H1 (cell line): ENCODE results near the gene TRAF3IP1. TPM values are rescaled to one million over a fixed set of nuclear protein-coding genes. Genes with fewer than 3 reads are reported as not detected.

Source experiments
- CTCF ChIA-PET: fragments of 300-600 bp; sonication (Branson Sonifier 250); formaldehyde crosslinking; loops from one replicate; lab custom pipeline; 2021; ENCODE audit not compliant: partially characterized antibody; lab: Charles Lee
- POLR2A ChIA-PET: fragments of 300-600 bp; sonication (Branson Sonifier 250); formaldehyde crosslinking; loops from one replicate; lab custom pipeline; 2021; ENCODE audit warnings: inconsistent platforms; ENCODE audit not compliant: partially characterized antibody; lab: Charles Lee
- DNase-seq, 2 experiments: peaks; one replicate each; pipeline versions ENCODE4 v3.0.0 to v3.0.0-alpha.2; 2010 to 2022; ENCODE audit warnings: low spot score in 2 of 2, low read depth in 1 of 2, mixed read lengths in 1 of 2
- FAIRE-seq: peaks from 2 replicates; lab custom pipeline; 2011; peaks lifted over from hg19 to GRCh38; lab: Jason Lieb, UNC
- H2AFZ ChIP-seq: 2 replicates; pipeline ENCODE4 v1.8.1; 2012; ENCODE audit warnings: low read length, inconsistent platforms
- H2AK5ac ChIP-seq: 2 replicates; pipeline ENCODE4 v1.6.1; 2013; ENCODE audit warnings: low read depth, low read length
- H2BK120ac ChIP-seq: replicated peaks from 2 replicates; pipeline ENCODE3; 2013; ENCODE audit warnings: low read depth, low read length, inconsistent platforms
- H2BK12ac ChIP-seq: 2 replicates; pipeline ENCODE4 v1.6.1; 2013; ENCODE audit warnings: low read depth, low read length
- H2BK15ac ChIP-seq: 2 replicates; pipeline ENCODE4 v1.6.1; 2013; ENCODE audit warnings: low read length
- H2BK20ac ChIP-seq: 2 replicates; pipeline ENCODE4 v1.6.1; 2013; ENCODE audit warnings: low read length
- H2BK5ac ChIP-seq: 2 replicates; pipeline ENCODE4 v1.6.1; 2013; ENCODE audit warnings: low read depth, low read length
- H3K14ac ChIP-seq: 2 replicates; pipeline ENCODE4 v1.6.1; 2013; ENCODE audit warnings: inconsistent platforms; ENCODE audit not compliant: insufficient read length
- H3K18ac ChIP-seq: 2 replicates; pipeline ENCODE4 v1.6.1; 2013; ENCODE audit warnings: low read length; ENCODE audit errors: extremely low read depth
- H3K23ac ChIP-seq: 2 replicates; pipeline ENCODE4 v1.6.1; 2013; ENCODE audit warnings: inconsistent platforms; ENCODE audit not compliant: insufficient read length
- H3K23me2 ChIP-seq: 2 replicates; pipeline ENCODE4 v1.6.1; 2013; ENCODE audit warnings: low read depth, low read length
- H3K27ac ChIP-seq: 2 replicates; pipeline ENCODE4 v1.6.1; 2011; ENCODE audit warnings: low read depth, low read length, inconsistent platforms
- H3K27me3 ChIP-seq, 4 experiments: replicated peaks in 1 of 4; 1 replicate in 1 of 4; 2 replicates in 3 of 4; pipeline versions ENCODE4 v1.6.1 to v1.8.1; 2011 to 2013; ENCODE audit warnings: low read length in 3 of 4, mild to moderate bottlenecking in 3 of 4, inconsistent platforms in 2 of 4, mixed read lengths in 2 of 4, moderate library complexity in 1 of 4; ENCODE audit not compliant: control insufficient read depth in 3 of 4, insufficient read depth in 3 of 4; ENCODE audit errors: extremely low read depth in 1 of 4
- H3K36me3 ChIP-seq, 4 experiments: 2 replicates each; pipeline versions ENCODE4 v1.6.1 to v1.8.1; 2011 to 2013; ENCODE audit warnings: mild to moderate bottlenecking in 4 of 4, low read length in 3 of 4, moderate library complexity in 2 of 4, control low read depth in 1 of 4, inconsistent platforms in 1 of 4; ENCODE audit not compliant: insufficient read depth in 4 of 4, control insufficient read depth in 2 of 4
- H3K4ac ChIP-seq: replicated peaks from 2 replicates; pipeline ENCODE3; 2013; ENCODE audit warnings: low read length, low read depth, mixed read lengths, inconsistent platforms; ENCODE audit not compliant: insufficient read length
- H3K4me1 ChIP-seq, 4 experiments: replicated peaks in 1 of 4; 1 replicate in 1 of 4; 2 replicates in 3 of 4; pipeline versions ENCODE4 v1.6.1 to v1.8.1; 2011 to 2013; ENCODE audit warnings: low read length in 3 of 4, inconsistent platforms in 2 of 4, mixed read lengths in 1 of 4; ENCODE audit not compliant: insufficient read depth in 4 of 4, control insufficient read depth in 3 of 4
- H3K4me2 ChIP-seq, 2 experiments: 2 replicates each; pipeline versions ENCODE4 v1.6.1 to v1.8.1; 2011 to 2013; ENCODE audit warnings: low read depth in 2 of 2, low read length in 2 of 2, control low read depth in 1 of 2, inconsistent platforms in 1 of 2, mild to moderate bottlenecking in 1 of 2; ENCODE audit not compliant: insufficient read depth in 1 of 2
- H3K4me3 ChIP-seq, 4 experiments: fragments of 200-600, 300-600 bp in 1 of 4; sonication (generic), shearing (Covaris generic), sonication (Bioruptor Twin) in 1 of 4; 2 replicates each; pipeline versions ENCODE4 v1.5.1 to v1.8.1; 2011 to 2016; ENCODE audit warnings: low read length in 4 of 4, low read depth in 3 of 4, control low read depth in 2 of 4, inconsistent platforms in 2 of 4, mild to moderate bottlenecking in 2 of 4, mixed read lengths in 1 of 4, moderate library complexity in 1 of 4; ENCODE audit not compliant: insufficient read depth in 2 of 4; ENCODE audit errors: extremely low read depth in 1 of 4
- H3K56ac ChIP-seq: replicated peaks from 2 replicates; pipeline ENCODE3; 2013; ENCODE audit warnings: low read depth, mild to moderate bottlenecking, mixed read lengths, low read length, inconsistent platforms; ENCODE audit not compliant: insufficient read length
- H3K79me1 ChIP-seq: 2 replicates; pipeline ENCODE4 v1.6.1; 2013; ENCODE audit warnings: low read depth, low read length, control low read depth
- H3K79me2 ChIP-seq, 2 experiments: 2 replicates each; pipeline versions ENCODE4 v1.6.1 to v1.8.1; 2012 to 2013; ENCODE audit warnings: low read length in 2 of 2, mild to moderate bottlenecking in 2 of 2, inconsistent platforms in 1 of 2; ENCODE audit not compliant: insufficient read depth in 2 of 2, control insufficient read depth in 1 of 2
- H3K9ac ChIP-seq, 4 experiments: replicated peaks in 1 of 4; 1 replicate in 1 of 4; 2 replicates in 3 of 4; pipeline versions ENCODE4 v1.6.1 to v1.8.1; 2011 to 2013; ENCODE audit warnings: low read depth in 3 of 4, low read length in 3 of 4, control low read depth in 2 of 4, mild to moderate bottlenecking in 2 of 4, moderate library complexity in 2 of 4, inconsistent platforms in 1 of 4; ENCODE audit errors: extremely low read depth in 1 of 4
- H3K9me3 ChIP-seq, 2 experiments: 2 replicates each; pipeline versions ENCODE4 v1.6.1 to v1.8.1; 2012 to 2013; ENCODE audit warnings: mild to moderate bottlenecking in 2 of 2, moderate library complexity in 2 of 2, control low read depth in 1 of 2, inconsistent platforms in 1 of 2, low read depth in 1 of 2, low read length in 1 of 2, mixed read lengths in 1 of 2; ENCODE audit not compliant: insufficient read depth in 2 of 2
- H4K20me1 ChIP-seq, 2 experiments: replicated peaks in 1 of 2; 2 replicates each; pipeline versions ENCODE3 to v1.8.1; 2011 to 2013; ENCODE audit warnings: inconsistent platforms in 2 of 2, low read length in 2 of 2, mild to moderate bottlenecking in 1 of 2; ENCODE audit not compliant: insufficient read depth in 2 of 2, control insufficient read depth in 1 of 2
- H4K5ac ChIP-seq: 2 replicates; pipeline ENCODE4 v1.6.1; 2013; ENCODE audit warnings: low read length, low read depth, mixed read lengths, inconsistent platforms; ENCODE audit not compliant: insufficient read length
- H4K8ac ChIP-seq: 2 replicates; pipeline ENCODE4 v1.8.0; 2013; ENCODE audit warnings: mild to moderate bottlenecking, moderate library complexity, low read length, inconsistent platforms; ENCODE audit not compliant: insufficient read depth; ENCODE audit errors: extremely low read depth
- H4K91ac ChIP-seq: replicated peaks from 2 replicates; pipeline ENCODE3; 2013; ENCODE audit warnings: low read length, mixed read lengths, inconsistent platforms; ENCODE audit not compliant: insufficient read length
- BRCA1 ChIP-seq: IDR thresholded peaks from 2 replicates; pipeline ENCODE4 v1.6.1; 2012; ENCODE audit warnings: low read depth, low read length, improper control_type of control experiment
- CBX8 ChIP-seq: fragments of 300-800, 300-1000 bp; sonication (generic); IDR thresholded peaks from 2 replicates; pipeline ENCODE4 v1.7.1; 2016; ENCODE audit warnings: low read depth, low read length, borderline replicate concordance
- CEBPB ChIP-seq: IDR thresholded peaks from 2 replicates; pipeline ENCODE4 v1.6.1; 2012; ENCODE audit warnings: low read depth, low read length
- CTBP2 ChIP-seq: IDR thresholded peaks from 2 replicates; pipeline ENCODE4 v1.7.0; 2011; ENCODE audit warnings: borderline replicate concordance, mild to moderate bottlenecking, moderate library complexity, mixed read lengths, low read length; ENCODE audit not compliant: insufficient read depth, insufficient read length
- CTCF ChIP-seq, 3 experiments: IDR thresholded peaks; 1 replicate in 2 of 3; 2 replicates in 1 of 3; pipeline versions ENCODE4 v1.5.1 to v1.6.1; 2011; ENCODE audit warnings: low read length in 3 of 3, mild to moderate bottlenecking in 3 of 3, inconsistent platforms in 2 of 3, low read depth in 1 of 3, moderate library complexity in 1 of 3; ENCODE audit not compliant: insufficient read depth in 1 of 3; ENCODE audit errors: control extremely low read depth in 1 of 3
- EZH2 ChIP-seq: fragments of 200-600 bp; sonication (generic); IDR thresholded peaks from 2 replicates; pipeline ENCODE4 v1.7.1; 2012; ENCODE audit warnings: low read depth, mild to moderate bottlenecking, moderate library complexity, low read length, inconsistent platforms; ENCODE audit not compliant: severe bottlenecking
- MAFK ChIP-seq: IDR thresholded peaks from 2 replicates; pipeline ENCODE4 v1.6.1; 2012; ENCODE audit warnings: low read depth, mild to moderate bottlenecking, improper control_type of control experiment, low read length
- TCF12 ChIP-seq: IDR thresholded peaks from 2 replicates; pipeline ENCODE4 v1.6.1; 2011; ENCODE audit warnings: low read depth, mild to moderate bottlenecking, low read length
- YY1 ChIP-seq: IDR thresholded peaks from 2 replicates; pipeline ENCODE4 v1.6.1; 2011; ENCODE audit warnings: low read depth, mild to moderate bottlenecking, low read length
- WGBS, 2 experiments: shearing (Covaris generic) in 1 of 2; methylation state at CpG; one replicate each; pipeline versions ENCODE4 v1.1.6 to v1.1.7; 2013 to 2015; ENCODE audit warnings: low lambda C conversion rate in 2 of 2, mixed read lengths in 2 of 2, inconsistent platforms in 1 of 2, low coverage in 1 of 2, missing lambda C conversion rate in 1 of 2; ENCODE audit not compliant: insufficient replicate concordance in 2 of 2, insufficient coverage in 1 of 2, insufficient read length in 1 of 2; ENCODE audit errors: extremely low coverage in 1 of 2, missing lambda C conversion rate in 1 of 2; 5-methylcytosine and 5-hydroxymethylcytosine counted together
- polyA plus RNA-seq, 7 experiments: library from polyadenylated mRNA; depleted of rRNA in 3 of 7; stranded (reverse) in 5 of 7; unstranded in 2 of 7; fragments of >200 nt in 5 of 7; fragments of 200-250 nt in 2 of 7; gene quantifications; 1 replicate in 5 of 7; 2 replicates in 1 of 7; 4 replicates in 1 of 7; pipeline versions ENCODE4 v1.2.1 to v1.2.3, GENCODE V29; 2011 to 2013; ENCODE audit warnings: missing spikeins in 2 of 7, mixed read lengths in 2 of 7
- total RNA-seq: library from RNA; stranded (reverse); fragmentation: NEBNext Ultra II Directional; extraction: Animal tissue kit (Norgen Biotek cat#: 25700); gene quantifications from 2 replicates; pipeline ENCODE4 v1.2.1, GENCODE V29; 2021

The TRAF3IP1 gene
- total and polyA plus RNA-seq, 2 of the 8 experiments (the other 6 are each of a cell fraction or from before 2014, with no cell fraction given): 2.3 to 17.5 TPM

GRCh38 chr2:238346544-238346943 lies 26.2 kb downstream of the TRAF3IP1 start:
- no peak overlapping the region for H3K4me3 ChIP-seq
- H3K79me2 ChIP-seq: no peaks in the 10 kb centered on the region
- H3K18ac ChIP-seq: no peak overlapping the region
- H2AK5ac ChIP-seq: no peak overlapping the region
- H3K4me1 ChIP-seq: 0 out of 7 replicates have a peak, but pooled peaks cover 0 to 2% (median 0%) of the 10 kb centered on the region in 4 experiments
- DNase-seq (no peak), FAIRE-seq (no peak)
- H4K8ac ChIP-seq: no peak overlapping the region
- H3K79me1 ChIP-seq: no peaks in the 10 kb centered on the region
- H3K14ac ChIP-seq: no peak overlapping the region
- no peak overlapping the region for H2BK120ac ChIP-seq
- CTCF ChIA-PET: interaction anchor here (2.0 to 5.1 kb wide), 2 partner anchors 11 to 21 kb away, joined by 7 to 29 read pairs; no protein-coding TSS in a partner anchor
- no peak overlapping the region for H3K27ac ChIP-seq
- peaks cover 0 to 3% of the 10 kb centered on the region in 2 experiments for H4K20me1 ChIP-seq
- H2BK15ac ChIP-seq: no peak overlapping the region
- H4K5ac ChIP-seq: no peak overlapping the region
- H2BK20ac ChIP-seq: no peak overlapping the region
- H3K56ac ChIP-seq: no peak overlapping the region
- H2BK12ac ChIP-seq: no peak overlapping the region
- no peak for TF ChIP-seq CEBPB
- TF ChIP-seq MAFK: no peak
- TF ChIP-seq CTCF (IDR thresholded peaks at IDR 0.05; ENCODE audit: control extremely low read depth in 1 of 3, insufficient read depth in 1 of 3, low read depth in 1 of 3, low read length in 3 of 3): no peak
- no peak for TF ChIP-seq EZH2
- no peak for TF ChIP-seq YY1
- TF ChIP-seq BRCA1: no peak
- TF ChIP-seq CTBP2: no peak
- TF ChIP-seq CBX8: no peak
- TF ChIP-seq TCF12: no peak
- TF ChIP-seq, all 59 proteins: peak for 0
- Histone ChIP-seq H3K4ac (no peak overlapping the region), H2BK5ac (no peak overlapping the region), H3K23ac (no peak overlapping the region), H4K91ac (no peak overlapping the region), H3K9ac (no peak overlapping the region), H3K27me3 (no peaks in the 10 kb centered on the region), H3K4me2 (no peak overlapping the region), H3K36me3 (0 out of 8 replicates have a peak, but pooled peaks cover 0 to 4% (median 0%) of the 10 kb centered on the region in 4 experiments), H3K23me2 (no peaks in the 10 kb centered on the region), H3K9me3 (no peaks in the 10 kb centered on the region), H2AFZ (no peak overlapping the region)
- POLR2A ChIA-PET: no interaction called here
- 88% methylated on average over 12 of the region's 12 CpGs; no CpG with 5 or more reads in 1 of the 2 experiments for WGBS, 2 experiments
